Measurements from ENCODE around the gene RYR2.

DNA sequence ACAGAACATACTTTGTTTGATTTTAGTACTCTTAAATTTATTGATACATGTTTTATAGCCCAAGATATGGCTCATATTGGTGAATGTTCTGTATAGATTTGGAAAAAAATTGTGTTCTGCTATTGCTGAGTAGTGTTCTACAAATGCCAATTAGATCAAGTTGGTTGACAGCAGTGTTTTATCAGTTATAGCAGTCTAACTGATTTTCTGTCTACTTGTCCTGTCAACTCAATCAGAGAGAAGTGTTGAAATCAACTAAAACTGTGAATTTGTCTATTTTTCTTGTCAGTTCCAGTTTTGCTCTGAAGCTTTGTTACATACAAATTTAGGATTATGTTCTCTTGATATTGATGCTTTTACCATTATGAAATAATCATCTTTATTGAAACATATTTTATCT is 23.1 kb upstream of the RYR2 start:
- TF ChIP-seq, protein P1, sequence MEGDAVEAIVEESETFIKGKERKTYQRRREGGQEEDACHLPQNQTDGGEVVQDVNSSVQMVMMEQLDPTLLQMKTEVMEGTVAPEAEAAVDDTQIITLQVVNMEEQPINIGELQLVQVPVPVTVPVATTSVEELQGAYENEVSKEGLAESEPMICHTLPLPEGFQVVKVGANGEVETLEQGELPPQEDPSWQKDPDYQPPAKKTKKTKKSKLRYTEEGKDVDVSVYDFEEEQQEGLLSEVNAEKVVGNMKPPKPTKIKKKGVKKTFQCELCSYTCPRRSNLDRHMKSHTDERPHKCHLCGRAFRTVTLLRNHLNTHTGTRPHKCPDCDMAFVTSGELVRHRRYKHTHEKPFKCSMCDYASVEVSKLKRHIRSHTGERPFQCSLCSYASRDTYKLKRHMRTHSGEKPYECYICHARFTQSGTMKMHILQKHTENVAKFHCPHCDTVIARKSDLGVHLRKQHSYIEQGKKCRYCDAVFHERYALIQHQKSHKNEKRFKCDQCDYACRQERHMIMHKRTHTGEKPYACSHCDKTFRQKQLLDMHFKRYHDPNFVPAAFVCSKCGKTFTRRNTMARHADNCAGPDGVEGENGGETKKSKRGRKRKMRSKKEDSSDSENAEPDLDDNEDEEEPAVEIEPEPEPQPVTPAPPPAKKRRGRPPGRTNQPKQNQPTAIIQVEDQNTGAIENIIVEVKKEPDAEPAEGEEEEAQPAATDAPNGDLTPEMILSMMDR (conservative IDR thresholded peaks at IDR 0.05) = no peak
- no peak for TF ChIP-seq ZFX (IDR thresholded peaks at IDR 0.05)
